GM12878 (cell line): Measurements from ENCODE around the gene HMX2. TPM values are rescaled to one million over a fixed set of nuclear protein-coding genes. Genes with fewer than 3 reads are reported as not detected.

ENCODE experiments used
- ATAC-seq: fragments of 200-7000 bp; cut with Tn5 transposase; 3 replicates; pipeline ENCODE4 v1.9.1; 2020; ENCODE audit warnings: mild to moderate bottlenecking, moderate library complexity
- BruUV-seq: library from RNA; stranded (reverse); fragments of 400-500 nt; replicated peaks from 2 replicates; lab custom pipeline; 2021; lab: Mats Ljungman, UMichigan
- CTCF ChIA-PET: fragments of 300-600 bp; sonication (Branson Sonifier 250); formaldehyde crosslinking; extraction: SDS; loops from one replicate; lab custom pipeline; 2021; ENCODE audit warnings: inconsistent platforms; lab: Yijun Ruan, JAX
- POLR2A ChIA-PET: fragments of 350-600 bp; formaldehyde crosslinking; extraction: SDS; loops from one replicate; lab custom pipeline; 2021; ENCODE audit warnings: inconsistent platforms; lab: Charles Lee
- RAD21 ChIA-PET: fragments of 300-600 bp; sonication (Branson Sonifier 250); formaldehyde crosslinking; loops from one replicate; lab custom pipeline; 2023; ENCODE audit warnings: antibody characterized with exemption; ENCODE audit not compliant: unreplicated experiment; lab: Charles Lee
- SMC1A ChIA-PET: fragments of 300-600 bp; sonication (Branson Sonifier 250); formaldehyde crosslinking; loops from one replicate; lab custom pipeline; 2023; ENCODE audit not compliant: unreplicated experiment, uncharacterized antibody; lab: Charles Lee
- DNase-seq: peaks from one replicate; pipeline ENCODE4 v3.0.0-alpha.2; 2011; ENCODE audit warnings: low read depth, low spot score
- FAIRE-seq: peaks from 3 replicates; lab custom pipeline; 2011; peaks lifted over from hg19 to GRCh38; lab: Jason Lieb, UNC
- H2AFZ ChIP-seq: 2 replicates; pipeline ENCODE4 v1.6.0; 2011; ENCODE audit warnings: low read depth, low read length, control low read depth; ENCODE audit not compliant: control insufficient read depth
- H3K27ac ChIP-seq: 2 replicates; pipeline ENCODE4 v1.5.1; 2011; ENCODE audit warnings: control low read depth; ENCODE audit not compliant: control insufficient read depth, insufficient read depth
- H3K27me3 ChIP-seq, 2 experiments: replicated peaks in 1 of 2; 2 replicates each; pipeline versions ENCODE4 v1.6.0 to v1.6.1; 2011; ENCODE audit warnings: low read length in 1 of 2; ENCODE audit not compliant: control insufficient read depth in 2 of 2, insufficient read depth in 2 of 2
- H3K36me3 ChIP-seq, 2 experiments: 2 replicates each; pipeline ENCODE4 v1.5.1; 2011; ENCODE audit warnings: low read length in 1 of 2; ENCODE audit not compliant: control insufficient read depth in 2 of 2, insufficient read depth in 2 of 2
- H3K4me1 ChIP-seq: 2 replicates; pipeline ENCODE4 v1.6.1; 2011; ENCODE audit warnings: mild to moderate bottlenecking, low read length, moderate library complexity, mixed read lengths; ENCODE audit not compliant: control insufficient read depth, insufficient read depth
- H3K4me2 ChIP-seq: 2 replicates; pipeline ENCODE4 v1.6.0; 2011; ENCODE audit warnings: control low read depth; ENCODE audit not compliant: control insufficient read depth, insufficient read depth
- H3K4me3 ChIP-seq: fragments of 200-600 bp; sonication (generic); 2 replicates; pipeline ENCODE4 v1.5.1; 2016
- H3K79me2 ChIP-seq: 2 replicates; pipeline ENCODE4 v1.6.0; 2011; ENCODE audit warnings: low read length; ENCODE audit not compliant: control insufficient read depth, insufficient read depth
- H3K9ac ChIP-seq: 2 replicates; pipeline ENCODE4 v1.8.0; 2011; ENCODE audit warnings: low read length, control low read depth, mixed read lengths; ENCODE audit not compliant: control insufficient read depth, insufficient read depth
- H3K9me3 ChIP-seq: replicated peaks from 3 replicates; pipeline ENCODE4 v1.5.1; 2011; ENCODE audit warnings: mild to moderate bottlenecking, low read length; ENCODE audit not compliant: control insufficient read depth, insufficient read depth
- H4K20me1 ChIP-seq: 2 replicates; pipeline ENCODE4 v1.6.0; 2011; ENCODE audit not compliant: control insufficient read depth, insufficient read depth
- CHD1 ChIP-seq: IDR thresholded peaks from 2 replicates; pipeline ENCODE4 v1.6.1; 2012; ENCODE audit warnings: low read depth, low read length, improper control_type of control experiment
- DPF2 ChIP-seq: fragments of 450-650 bp; IDR thresholded peaks from 2 replicates; pipeline ENCODE4 v1.6.1; 2017; ENCODE audit warnings: mild to moderate bottlenecking
- HCFC1 ChIP-seq: fragments of 150-350 bp; IDR thresholded peaks from 2 replicates; pipeline ENCODE4 v1.6.1; 2014; ENCODE audit warnings: low read length
- IKZF1 ChIP-seq: fragments of 450-650 bp; conservative IDR thresholded peaks from 2 replicates; pipeline ENCODE4 v1.6.1; 2017; ENCODE audit warnings: antibody characterized with exemption, mild to moderate bottlenecking
- NFIC ChIP-seq: IDR thresholded peaks from 2 replicates; pipeline ENCODE4 v1.6.1; 2012; ENCODE audit warnings: low read depth, mild to moderate bottlenecking, inconsistent platforms, low read length, moderate library complexity
- RAD51 ChIP-seq: fragments of 450-650 bp; IDR thresholded peaks from 2 replicates; pipeline ENCODE4 v1.6.1; 2016; ENCODE audit warnings: moderate library complexity, mild to moderate bottlenecking, inconsistent platforms
- RUNX3 ChIP-seq: IDR thresholded peaks from 2 replicates; pipeline ENCODE4 v1.6.1; 2012; ENCODE audit warnings: low read length, inconsistent platforms
- SIN3A ChIP-seq: IDR thresholded peaks from 2 replicates; pipeline ENCODE4 v1.6.1; 2012; ENCODE audit warnings: low read depth, low read length, improper control_type of control experiment
- SMC3 ChIP-seq: IDR thresholded peaks from 2 replicates; pipeline ENCODE4 v1.6.1; 2011; ENCODE audit warnings: low read length, improper control_type of control experiment, borderline replicate concordance
- SREBF2 ChIP-seq: IDR thresholded peaks from 2 replicates; pipeline ENCODE4 v1.6.1; 2012; ENCODE audit warnings: mild to moderate bottlenecking, low read length
- STAT1 ChIP-seq: fragments of 450-650 bp; conservative IDR thresholded peaks from 2 replicates; pipeline ENCODE4 v1.6.1; 2014; ENCODE audit warnings: antibody characterized with exemption, mild to moderate bottlenecking
- WGBS: methylation state at CpG from one replicate; pipeline ENCODE4 v1.1.6; 2016; ENCODE audit warnings: low lambda C conversion rate; ENCODE audit not compliant: insufficient replicate concordance, insufficient coverage; ENCODE audit errors: missing lambda C conversion rate; 5-methylcytosine and 5-hydroxymethylcytosine counted together
- in situ Hi-C: fragments of 300-500 bp; cut with MboI; formaldehyde crosslinking; loops from 9 replicates; pipeline ENCODE4 v1.14.3; 2018; ENCODE audit warnings: mixed read lengths
- intact Hi-C: fragments of 100-400 bp; cut with micrococcal nuclease; formaldehyde crosslinking; loops from one replicate; pipeline ENCODE4 v1.14.2; 2022; ENCODE audit not compliant: unreplicated experiment
- polyA plus RNA-seq, 11 experiments: library from polyadenylated mRNA; depleted of rRNA in 4 of 11; unstranded in 6 of 11; stranded (reverse) in 5 of 11; fragments of >200 nt; fragmentation: Nextera tagmentation in 4 of 11; fragmentation: Illumina TruSeq in 1 of 11; extraction: Ambion mirVana in 4 of 11; extraction: Trizol in 1 of 11; gene quantifications; 1 replicate in 1 of 11; 2 replicates in 10 of 11; pipeline versions ENCODE4 v1.2.1 to v1.2.3, GENCODE V29; 2011 to 2016; ENCODE audit warnings: inconsistent platforms in 2 of 11, missing spikeins in 2 of 11, low read depth in 1 of 11
- total RNA-seq, 4 experiments: library from RNA; depleted of rRNA in 3 of 4; stranded (reverse); fragments of >200 nt in 3 of 4; fragmentation: Illumina TruSeq in 1 of 4; extraction: Trizol in 1 of 4; gene quantifications; 2 replicates each; pipeline versions ENCODE4 v1.2.1 to v1.2.3, GENCODE V29; 2013 to 2021
- TF ChIP-seq, protein P1 (sequence below), 3 experiments: IDR thresholded peaks in 2 of 3; conservative IDR thresholded peaks in 1 of 3; 2 replicates each; pipeline ENCODE4 v1.5.1; 2011; ENCODE audit warnings: low read depth in 3 of 3, low read length in 3 of 3, mild to moderate bottlenecking in 3 of 3, control low read depth in 2 of 3, moderate library complexity in 2 of 3, inconsistent platforms in 1 of 3, mixed read lengths in 1 of 3; ENCODE audit not compliant: control insufficient read depth in 2 of 3, insufficient read depth in 1 of 3; ENCODE audit errors: extremely low read depth in 1 of 3
- TF ChIP-seq, protein P2 (sequence below): IDR thresholded peaks from 2 replicates; pipeline ENCODE4 v1.6.1; 2012; ENCODE audit warnings: mild to moderate bottlenecking, low read depth, low read length
- TF ChIP-seq, protein P3 (sequence below): IDR thresholded peaks from 2 replicates; pipeline ENCODE4 v1.6.1; 2012; ENCODE audit warnings: low read depth, low read length, improper control_type of control experiment
- TF ChIP-seq, protein P4 (sequence below): IDR thresholded peaks from 2 replicates; pipeline ENCODE4 v1.6.1; 2011; ENCODE audit warnings: low read depth, low read length, improper control_type of control experiment, borderline replicate concordance

The HMX2 gene
- total and polyA plus RNA-seq, 10 of the 15 experiments (the other 5 are each of a cell fraction or from before 2014, with no cell fraction given) = 1.4 to 31.3 (median 16.8) TPM; not detected in 1

DNA sequence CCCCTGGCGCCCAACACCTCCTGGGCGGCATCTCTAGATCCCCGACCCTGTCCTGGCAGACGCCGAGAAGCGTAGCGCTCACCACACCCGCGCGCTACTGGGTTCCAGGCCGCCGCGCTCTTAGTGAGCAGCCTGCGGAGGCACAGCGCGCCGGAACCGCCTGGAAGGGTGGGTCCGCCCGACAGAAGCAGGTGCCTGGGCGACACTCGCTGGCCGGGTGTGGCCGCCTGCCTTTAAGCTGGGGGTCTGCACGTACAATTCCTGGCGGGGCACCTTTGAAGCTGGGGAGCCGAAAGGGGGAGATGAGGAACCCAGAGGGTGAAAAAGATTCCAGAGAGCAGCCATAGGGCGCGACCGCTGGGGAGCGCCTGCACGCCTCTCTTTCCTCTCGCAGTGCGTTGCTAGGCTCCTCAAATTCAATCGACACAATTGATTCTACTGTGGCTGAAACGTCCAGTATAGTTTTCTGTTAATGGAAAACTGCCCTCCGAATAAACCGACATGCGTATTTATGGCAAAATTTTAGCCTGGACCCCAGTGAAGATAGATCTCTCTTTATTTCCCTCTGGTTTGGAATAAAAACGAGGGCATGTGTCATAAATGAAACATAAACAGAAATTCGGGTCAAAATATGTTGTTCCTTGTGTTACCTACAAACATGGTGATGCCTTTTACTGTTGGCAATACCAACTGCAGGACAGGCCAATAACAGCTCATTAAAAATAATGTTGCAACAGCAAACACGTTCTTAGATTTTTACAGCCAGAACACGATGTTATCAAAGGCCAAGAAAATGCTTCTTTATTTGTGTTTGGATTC lies 7.6 kb upstream of the HMX2 start (continued):
- TF ChIP-seq, protein P1, sequence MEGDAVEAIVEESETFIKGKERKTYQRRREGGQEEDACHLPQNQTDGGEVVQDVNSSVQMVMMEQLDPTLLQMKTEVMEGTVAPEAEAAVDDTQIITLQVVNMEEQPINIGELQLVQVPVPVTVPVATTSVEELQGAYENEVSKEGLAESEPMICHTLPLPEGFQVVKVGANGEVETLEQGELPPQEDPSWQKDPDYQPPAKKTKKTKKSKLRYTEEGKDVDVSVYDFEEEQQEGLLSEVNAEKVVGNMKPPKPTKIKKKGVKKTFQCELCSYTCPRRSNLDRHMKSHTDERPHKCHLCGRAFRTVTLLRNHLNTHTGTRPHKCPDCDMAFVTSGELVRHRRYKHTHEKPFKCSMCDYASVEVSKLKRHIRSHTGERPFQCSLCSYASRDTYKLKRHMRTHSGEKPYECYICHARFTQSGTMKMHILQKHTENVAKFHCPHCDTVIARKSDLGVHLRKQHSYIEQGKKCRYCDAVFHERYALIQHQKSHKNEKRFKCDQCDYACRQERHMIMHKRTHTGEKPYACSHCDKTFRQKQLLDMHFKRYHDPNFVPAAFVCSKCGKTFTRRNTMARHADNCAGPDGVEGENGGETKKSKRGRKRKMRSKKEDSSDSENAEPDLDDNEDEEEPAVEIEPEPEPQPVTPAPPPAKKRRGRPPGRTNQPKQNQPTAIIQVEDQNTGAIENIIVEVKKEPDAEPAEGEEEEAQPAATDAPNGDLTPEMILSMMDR (IDR thresholded peaks at IDR 0.05 in 2 of 3, conservative IDR thresholded peaks at IDR 0.05 in 1 of 3; ENCODE audit: control insufficient read depth in 2 of 3, extremely low read depth in 1 of 3, insufficient read depth in 1 of 3, low read depth in 3 of 3, low read length in 3 of 3) = peak in 2 of 3 experiments; percentile 26 to 46; a peak in 3 of 6 replicates
- TF ChIP-seq SMC3 (peak; percentile 23; the same call in 1 of the 2 replicates), IKZF1 (no peak)

DNA sequence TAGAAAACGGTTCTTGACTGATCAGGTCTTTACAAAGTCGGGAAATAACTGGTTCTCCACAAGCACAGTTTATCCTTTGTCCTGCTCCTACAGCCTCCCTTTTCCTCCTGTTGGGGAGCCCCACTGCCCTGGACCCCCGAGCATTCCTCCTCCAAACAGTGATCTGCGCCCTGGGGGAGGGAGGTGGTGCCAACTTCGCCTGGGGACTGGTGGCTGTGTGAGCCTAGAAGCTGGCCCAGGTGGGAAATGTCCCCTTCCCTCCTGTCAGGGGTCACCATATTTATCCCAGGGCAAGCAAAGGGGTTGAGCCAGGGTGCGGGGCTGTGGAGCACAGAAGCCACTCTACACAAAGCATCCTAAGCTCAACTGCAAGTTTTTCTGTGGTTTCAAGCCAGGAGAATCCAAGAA lies 6.9 kb upstream of the HMX2 start:
- POLR2A ChIA-PET = interaction anchor here (1.0 kb wide), 1 partner anchor 13 kb away, joined by 4 read pairs; the partner anchor contains the start of gene BUB3
- intact Hi-C loops (no loop called here), in situ Hi-C loops (no loop called here)
- no peak overlapping the region for H3K4me2 ChIP-seq
- CTCF ChIA-PET = interaction anchor here (1.8 to 3.4 kb wide), 2 partner anchors 240 to 360 kb away, joined by 4 to 9 read pairs; no protein-coding TSS in a partner anchor
- FAIRE-seq = no peak
- peaks cover 30% of the 10 kb centered on the region for H3K79me2 ChIP-seq
- no peak overlapping the region for H3K27ac ChIP-seq
- H2AFZ ChIP-seq = no peak overlapping the region
- H3K27me3 ChIP-seq = peaks cover 31% of the 10 kb centered on the region in 2 experiments; a peak in 3 of 4 replicates
- no peak overlapping the region for H3K9ac ChIP-seq
- peaks cover 4% of the 10 kb centered on the region; the same call in 1 of the 2 replicates for H3K4me1 ChIP-seq
- RAD21 ChIA-PET = interaction anchor here (1.2 kb wide), 2 partner anchors 13 to 272 kb away, joined by 3 read pairs; partner anchors contain the start of gene BUB3
- no peaks in the 10 kb centered on the region for H3K36me3 ChIP-seq
- H3K4me3 ChIP-seq = no peak overlapping the region
- no peaks in the 10 kb centered on the region for H4K20me1 ChIP-seq
- 20% methylated on average over 6 of the region's 6 CpGs for WGBS
- no peak for ATAC-seq
- SMC1A ChIA-PET = interaction anchor here (1.0 to 1.5 kb wide), 2 partner anchors 98 to 239 kb away, joined by 3 to 4 read pairs; no protein-coding TSS in a partner anchor
- H3K9me3 ChIP-seq = no peaks in the 10 kb centered on the region; the same call in 1 of the 3 replicates
- BruUV-seq = no TSS peak
- no peak for DNase-seq
- TF ChIP-seq RUNX3 (no peak), HCFC1 (no peak), STAT1 (no peak), SIN3A (no peak), SREBF2 (no peak), NFIC (no peak), RAD51 (no peak), CHD1 (no peak), DPF2 (no peak)
- TF ChIP-seq, protein P2, sequence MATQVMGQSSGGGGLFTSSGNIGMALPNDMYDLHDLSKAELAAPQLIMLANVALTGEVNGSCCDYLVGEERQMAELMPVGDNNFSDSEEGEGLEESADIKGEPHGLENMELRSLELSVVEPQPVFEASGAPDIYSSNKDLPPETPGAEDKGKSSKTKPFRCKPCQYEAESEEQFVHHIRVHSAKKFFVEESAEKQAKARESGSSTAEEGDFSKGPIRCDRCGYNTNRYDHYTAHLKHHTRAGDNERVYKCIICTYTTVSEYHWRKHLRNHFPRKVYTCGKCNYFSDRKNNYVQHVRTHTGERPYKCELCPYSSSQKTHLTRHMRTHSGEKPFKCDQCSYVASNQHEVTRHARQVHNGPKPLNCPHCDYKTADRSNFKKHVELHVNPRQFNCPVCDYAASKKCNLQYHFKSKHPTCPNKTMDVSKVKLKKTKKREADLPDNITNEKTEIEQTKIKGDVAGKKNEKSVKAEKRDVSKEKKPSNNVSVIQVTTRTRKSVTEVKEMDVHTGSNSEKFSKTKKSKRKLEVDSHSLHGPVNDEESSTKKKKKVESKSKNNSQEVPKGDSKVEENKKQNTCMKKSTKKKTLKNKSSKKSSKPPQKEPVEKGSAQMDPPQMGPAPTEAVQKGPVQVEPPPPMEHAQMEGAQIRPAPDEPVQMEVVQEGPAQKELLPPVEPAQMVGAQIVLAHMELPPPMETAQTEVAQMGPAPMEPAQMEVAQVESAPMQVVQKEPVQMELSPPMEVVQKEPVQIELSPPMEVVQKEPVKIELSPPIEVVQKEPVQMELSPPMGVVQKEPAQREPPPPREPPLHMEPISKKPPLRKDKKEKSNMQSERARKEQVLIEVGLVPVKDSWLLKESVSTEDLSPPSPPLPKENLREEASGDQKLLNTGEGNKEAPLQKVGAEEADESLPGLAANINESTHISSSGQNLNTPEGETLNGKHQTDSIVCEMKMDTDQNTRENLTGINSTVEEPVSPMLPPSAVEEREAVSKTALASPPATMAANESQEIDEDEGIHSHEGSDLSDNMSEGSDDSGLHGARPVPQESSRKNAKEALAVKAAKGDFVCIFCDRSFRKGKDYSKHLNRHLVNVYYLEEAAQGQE = no peak
- TF ChIP-seq, protein P3, sequence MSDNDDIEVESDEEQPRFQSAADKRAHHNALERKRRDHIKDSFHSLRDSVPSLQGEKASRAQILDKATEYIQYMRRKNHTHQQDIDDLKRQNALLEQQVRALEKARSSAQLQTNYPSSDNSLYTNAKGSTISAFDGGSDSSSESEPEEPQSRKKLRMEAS = no peak
- TF ChIP-seq, protein P4, sequence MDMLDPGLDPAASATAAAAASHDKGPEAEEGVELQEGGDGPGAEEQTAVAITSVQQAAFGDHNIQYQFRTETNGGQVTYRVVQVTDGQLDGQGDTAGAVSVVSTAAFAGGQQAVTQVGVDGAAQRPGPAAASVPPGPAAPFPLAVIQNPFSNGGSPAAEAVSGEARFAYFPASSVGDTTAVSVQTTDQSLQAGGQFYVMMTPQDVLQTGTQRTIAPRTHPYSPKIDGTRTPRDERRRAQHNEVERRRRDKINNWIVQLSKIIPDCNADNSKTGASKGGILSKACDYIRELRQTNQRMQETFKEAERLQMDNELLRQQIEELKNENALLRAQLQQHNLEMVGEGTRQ = no peak
